GM18502 (cell line): ENCODE data around the gene FBXO41.

Source experiments
- ATAC-seq: cut with Tn5 transposase; IDR thresholded peaks from one replicate; pipeline ENCODE4 v1.9.1; 2021; ENCODE audit warnings: mild to moderate bottlenecking; ENCODE audit not compliant: unreplicated experiment, poor library complexity

Gene FBXO41

GRCh38 chr2:73250872-73251846 lies 33.1 kb downstream of the FBXO41 start:
- no peak for ATAC-seq

- ATAC-seq = no peak
Observed at GRCh38 chr2:73249636-73250035, 34.6 kb downstream of the FBXO41 start.

GRCh38 chr2:73246850-73247249 lies 37.4 kb downstream of the FBXO41 start:
- ATAC-seq = no peak

- ATAC-seq = no peak
Observed at GRCh38 chr2:73244580-73244979, 39.7 kb downstream of the FBXO41 start.

- no peak for ATAC-seq
Observed at GRCh38 chr2:73243884-73244570, 40.3 kb downstream of the FBXO41 start.

GRCh38 chr2:73239776-73240175 lies 44.5 kb downstream of the FBXO41 start:
- ATAC-seq = no peak

GRCh38 chr2:73238976-73239375 lies 45.3 kb downstream of the FBXO41 start:
- ATAC-seq = no peak

GRCh38 chr2:73238149-73238548 lies 46.1 kb downstream of the FBXO41 start:
- ATAC-seq = no peak

- ATAC-seq = no peak
Observed at GRCh38 chr2:73237168-73237567, 47.1 kb downstream of the FBXO41 start.

- no peak for ATAC-seq
Observed at GRCh38 chr2:73235315-73236028, 48.8 kb downstream of the FBXO41 start.

- ATAC-seq = peak; percentile 64
Observed at GRCh38 chr2:73233932-73234832, 50.1 kb downstream of the FBXO41 start, which contains the start of gene CCT7. Gene CCT7, plus strand, starts transcription at chr2:73234308. Its CDS starts 71 bp downstream, at chr2:73234379.

- peak; percentile 90 for ATAC-seq
Observed at GRCh38 chr2:73233154-73233931, 50.9 kb downstream of the FBXO41 start, which contains the start of gene PRADC1. Gene PRADC1, minus strand, starts transcription at chr2:73233239. Its CDS starts 79 bp downstream, at chr2:73233160.

- ATAC-seq = peak; percentile 12
Observed at GRCh38 chr2:73232403-73233153, 51.7 kb downstream of the FBXO41 start.

GRCh38 chr2:73228631-73229030 lies 55.6 kb downstream of the FBXO41 start:
- ATAC-seq = no peak

GRCh38 chr2:73227086-73227485 lies 57.2 kb downstream of the FBXO41 start:
- ATAC-seq = no peak

GRCh38 chr2:73225513-73226360 lies 58.5 kb downstream of the FBXO41 start:
- no peak for ATAC-seq

- no peak for ATAC-seq
Observed at GRCh38 chr2:73223821-73224220, 60.5 kb downstream of the FBXO41 start.
